GM19099 (cell line): Measurements from ENCODE around the gene SPINK9.

Experiments
- POLR2A ChIP-seq: IDR thresholded peaks from 3 replicates; pipeline ENCODE4 v1.6.1; 2011; ENCODE audit warnings: low read depth; ENCODE audit not compliant: insufficient read length; ENCODE audit errors: extremely low read depth

SPINK9 gene

GRCh38 chr5:148335259-148335658 is at the start of gene SPINK9:
Gene SPINK9 (plus strand): TSS chr5:148335559. CDS start chr5:148335614, 55 bp downstream.
- no peak for TF ChIP-seq POLR2A

GRCh38 chr5:148290271-148291195 is 44.8 kb upstream of the SPINK9 start:
- no peak for TF ChIP-seq POLR2A

GRCh38 chr5:148297731-148298130 is 37.6 kb upstream of the SPINK9 start:
- TF ChIP-seq POLR2A, result no peak

DNA sequence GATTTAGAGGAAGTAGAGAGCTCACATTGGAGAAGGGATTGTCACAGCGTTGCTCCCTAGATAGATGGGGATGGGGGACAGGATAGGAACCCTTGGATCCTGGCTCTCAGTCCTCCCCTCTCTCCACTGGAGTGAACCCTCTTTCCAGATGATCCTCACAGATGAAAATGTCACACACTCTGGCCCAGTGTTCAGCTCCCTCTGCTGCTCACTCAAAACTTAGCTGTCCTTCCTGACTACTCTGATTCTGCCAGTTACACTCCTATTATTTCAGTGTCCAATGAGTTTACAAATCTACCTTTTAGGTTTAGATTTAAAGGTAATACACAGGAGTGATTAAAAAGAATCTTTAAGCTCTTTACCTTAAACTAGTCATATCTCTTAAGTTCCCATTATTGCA is 28.9 kb upstream of the SPINK9 start:
- no peak for TF ChIP-seq POLR2A

DNA sequence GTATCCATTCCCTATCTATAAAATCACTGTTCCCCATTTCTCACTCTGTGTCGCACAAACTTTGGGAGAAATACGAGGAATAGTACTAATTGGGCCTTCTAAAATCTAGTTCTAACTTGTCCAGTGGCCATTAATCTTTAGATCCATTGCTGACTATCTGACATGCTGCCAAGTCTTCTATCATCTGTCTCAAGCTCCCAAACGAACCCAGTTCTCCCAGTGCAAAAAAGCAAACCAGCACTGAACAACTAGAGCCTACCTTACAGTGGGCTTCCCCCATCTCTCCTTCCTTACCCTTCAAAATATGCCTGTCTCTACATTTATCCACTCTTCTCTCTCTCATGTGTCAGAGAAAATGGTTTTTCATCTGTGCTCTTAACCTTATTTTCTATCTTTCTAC is 26.3 kb upstream of the SPINK9 start:
- no peak for TF ChIP-seq POLR2A

GRCh38 chr5:148309746-148310145 is 25.6 kb upstream of the SPINK9 start:
- TF ChIP-seq POLR2A, result no peak

GRCh38 chr5:148311484-148311883 is 23.9 kb upstream of the SPINK9 start:
- no peak for TF ChIP-seq POLR2A

GRCh38 chr5:148312153-148312552 is 23.2 kb upstream of the SPINK9 start, which contains the start of gene SPINK7:
Gene SPINK7 (plus strand): TSS chr5:148312423. CDS start chr5:148312484, 61 bp downstream.
- no peak for TF ChIP-seq POLR2A

GRCh38 chr5:148314187-148314586 is 21.2 kb upstream of the SPINK9 start:
- TF ChIP-seq POLR2A, result no peak

DNA sequence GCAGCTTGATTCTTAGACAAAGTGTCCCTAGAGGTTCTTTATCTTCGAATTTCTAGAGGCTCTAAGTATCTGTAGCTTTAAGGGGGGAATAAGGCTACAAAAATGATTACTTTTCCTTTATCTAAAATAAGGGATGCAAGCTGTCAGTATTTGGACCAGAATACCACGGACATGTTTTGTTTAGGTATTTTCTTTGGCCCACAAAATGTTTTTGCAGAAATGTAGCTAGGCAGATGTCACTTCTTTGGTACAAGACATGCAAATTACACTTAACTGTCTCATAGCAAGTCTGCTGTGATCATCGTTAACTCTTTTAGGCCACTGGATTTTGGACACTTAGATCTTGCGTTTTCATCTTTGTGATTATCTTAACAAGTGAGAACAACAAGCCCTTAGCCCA is 20.6 kb upstream of the SPINK9 start:
- no peak for TF ChIP-seq POLR2A

DNA sequence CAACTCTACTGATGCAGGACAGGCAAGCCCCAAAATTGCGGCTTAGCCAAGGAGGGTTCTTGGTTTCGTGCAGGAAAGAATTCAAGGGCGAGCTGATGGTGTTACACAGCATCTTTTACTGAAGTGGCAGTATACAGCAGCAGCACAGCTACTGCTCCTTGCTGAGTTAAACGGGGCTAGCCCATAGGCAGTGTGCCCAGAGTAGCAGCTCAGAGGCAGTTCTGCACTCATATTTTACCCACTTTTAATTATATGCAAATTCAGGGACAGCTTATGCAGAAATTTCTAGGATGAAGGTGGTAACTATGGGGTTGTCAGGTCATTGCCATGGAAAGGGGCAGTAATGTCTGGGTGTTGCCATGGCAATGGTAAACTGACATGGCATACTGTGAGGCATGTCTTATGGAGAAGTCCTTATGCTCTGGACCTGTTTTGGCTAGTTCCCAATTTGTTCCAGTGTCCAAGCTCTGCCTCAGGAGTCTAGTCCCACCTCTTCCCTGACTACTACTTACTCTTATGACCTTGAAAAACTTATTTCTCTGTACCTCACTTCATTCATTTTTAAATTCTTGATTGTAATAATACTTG is 2.0 kb upstream of the SPINK9 start:
- TF ChIP-seq POLR2A, result no peak

DNA sequence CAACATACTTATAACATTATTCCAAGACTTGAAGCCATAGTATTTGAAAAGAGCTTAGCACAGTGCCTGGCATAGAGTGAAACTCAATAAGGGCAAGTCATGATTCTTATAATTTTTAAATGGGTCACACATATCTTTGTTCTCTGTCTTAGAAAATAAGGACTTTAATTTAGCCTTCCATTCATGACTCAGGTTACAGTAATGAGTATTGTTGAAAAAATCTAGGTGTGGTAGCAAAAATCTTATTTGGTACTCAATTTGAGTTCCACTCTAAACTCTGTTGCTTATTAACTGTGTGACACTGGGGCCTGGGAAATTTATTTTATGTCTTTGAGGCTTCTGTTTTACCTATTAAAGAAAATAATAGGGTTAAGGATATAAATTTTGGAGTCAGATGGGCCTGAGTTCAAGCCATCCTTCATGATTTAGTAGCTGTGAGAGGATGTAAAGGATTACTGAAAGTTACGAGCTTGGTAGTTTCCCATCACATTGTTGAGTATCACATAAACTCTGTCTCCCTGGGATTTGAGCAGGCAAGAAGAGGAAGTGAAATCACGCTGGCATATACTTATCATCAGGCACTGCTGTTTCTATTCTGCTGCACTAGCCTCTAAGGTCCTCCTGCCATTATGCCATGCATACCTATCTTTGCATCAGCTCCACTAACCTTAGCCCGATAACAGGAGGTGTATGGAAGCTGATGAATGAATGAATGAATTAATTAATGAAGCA is 1.5 kb downstream of the SPINK9 start:
- no peak for TF ChIP-seq POLR2A

- no peak for TF ChIP-seq POLR2A
Measured at GRCh38 chr5:148342371-148343045, 7.1 kb downstream of the SPINK9 start.

DNA sequence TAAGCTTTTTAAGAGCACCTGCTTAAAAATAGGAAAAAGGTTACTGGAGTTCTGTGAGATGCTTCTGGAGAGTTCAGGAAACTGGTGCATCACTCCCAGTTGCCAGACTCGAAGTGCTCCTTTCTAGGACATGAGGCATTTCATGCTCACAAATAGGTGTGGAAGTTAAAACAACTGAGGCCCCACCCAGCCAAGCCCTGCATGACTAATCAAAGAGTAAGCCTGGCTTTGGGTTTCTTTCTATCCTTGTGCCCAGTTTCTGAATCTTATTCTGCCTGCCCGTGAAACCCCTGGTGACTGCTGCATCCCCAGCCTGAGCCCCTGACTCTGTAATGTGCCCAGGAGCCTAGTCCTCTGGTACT is 7.7 kb downstream of the SPINK9 start:
- TF ChIP-seq POLR2A, result no peak
